Measurements from ENCODE around the gene AFAP1L2. TPM values are rescaled to one million over a fixed set of nuclear protein-coding genes. Genes with fewer than 3 reads are reported as not detected.

The AFAP1L2 gene
- total RNA-seq, result 1 to 10 TPM; 1.8 to 3.0 TPM
- 3.5 to 3.7 reads per million in 2 donors for total RNA-seq

- DNase-seq (no peak), ATAC-seq (no peak)
- peaks cover 10% of the 10 kb centered on the region for H3K4me1 Mint-ChIP-seq
- peaks cover 78% of the 10 kb centered on the region for H3K27me3 Mint-ChIP-seq
- H3K36me3 Mint-ChIP-seq (ENCODE audit: low read depth), result peaks cover 4% of the 10 kb centered on the region
- no peaks in the 10 kb centered on the region for H3K9me3 ChIP-seq (ENCODE audit: control insufficient read depth, low read length, poor library complexity, severe bottlenecking)
- no peak within 1 kb of the TSS for H3K27ac Mint-ChIP-seq
- peak within 1 kb of the TSS; percentile 76 for H3K4me3 Mint-ChIP-seq
Measured at GRCh38 chr10:114404171-114405010, at the start of gene AFAP1L2. TSS of gene AFAP1L2 (minus strand) at chr10:114404502. CDS start at chr10:114404455, 47 bp downstream.

GRCh38 chr10:114453576-114453975 lies 49.3 kb upstream of the AFAP1L2 start:
- Mint-ChIP-seq H3K4me3 (no peak overlapping the region), H3K27me3 (no peaks in the 10 kb centered on the region), H3K27ac (no peak overlapping the region), H3K36me3 (ENCODE audit: low read depth) (peaks cover 8% of the 10 kb centered on the region), H3K4me1 (peaks cover 8% of the 10 kb centered on the region)
- ATAC-seq, result no peak
- no peak for DNase-seq
- H3K9me3 ChIP-seq (ENCODE audit: control insufficient read depth, low read length, poor library complexity, severe bottlenecking), result no peaks in the 10 kb centered on the region

GRCh38 chr10:114448897-114449296 lies 44.6 kb upstream of the AFAP1L2 start:
- Mint-ChIP-seq H3K4me3 (no peak overlapping the region), H3K36me3 (ENCODE audit: low read depth) (peaks cover 10% of the 10 kb centered on the region), H3K27me3 (no peaks in the 10 kb centered on the region), H3K4me1 (peaks cover 8% of the 10 kb centered on the region), H3K27ac (no peak overlapping the region)
- ATAC-seq (no peak), DNase-seq (no peak)
- H3K9me3 ChIP-seq (ENCODE audit: control insufficient read depth, low read length, poor library complexity, severe bottlenecking), result no peaks in the 10 kb centered on the region

GRCh38 chr10:114445332-114445731 lies 41.0 kb upstream of the AFAP1L2 start:
- Mint-ChIP-seq H3K27ac (peak overlapping the region; percentile 74), H3K4me1 (peaks cover 2% of the 10 kb centered on the region)

GRCh38 chr10:114444819-114445218 lies 40.5 kb upstream of the AFAP1L2 start:
- Mint-ChIP-seq H3K4me3 (peak overlapping the region; percentile 21), H3K27me3 (no peaks in the 10 kb centered on the region), H3K27ac (peak overlapping the region; percentile 74), H3K4me1 (peaks cover 2% of the 10 kb centered on the region), H3K36me3 (ENCODE audit: low read depth) (peaks cover 7% of the 10 kb centered on the region)
- DNase-seq, result no peak
- no peak for ATAC-seq
- H3K9me3 ChIP-seq (ENCODE audit: control insufficient read depth, low read length, poor library complexity, severe bottlenecking), result no peaks in the 10 kb centered on the region

More at GRCh38 chr10:114445332-114445731, 41.0 kb upstream of the AFAP1L2 start:
- Mint-ChIP-seq H3K36me3 (ENCODE audit: low read depth) (peaks cover 5% of the 10 kb centered on the region), H3K4me3 (no peak overlapping the region), H3K27me3 (no peaks in the 10 kb centered on the region)
- ATAC-seq, result no peak
- DNase-seq, result no peak
- no peaks in the 10 kb centered on the region for H3K9me3 ChIP-seq (ENCODE audit: control insufficient read depth, low read length, poor library complexity, severe bottlenecking)

- ATAC-seq (no peak), DNase-seq (no peak)
- Mint-ChIP-seq H3K36me3 (ENCODE audit: low read depth) (peaks cover 7% of the 10 kb centered on the region), H3K27me3 (no peaks in the 10 kb centered on the region), H3K4me1 (peaks cover 2% of the 10 kb centered on the region), H3K4me3 (no peak overlapping the region), H3K27ac (no peak overlapping the region)
- H3K9me3 ChIP-seq (ENCODE audit: control insufficient read depth, low read length, poor library complexity, severe bottlenecking), result no peaks in the 10 kb centered on the region
Measured at GRCh38 chr10:114442091-114442630, 37.9 kb upstream of the AFAP1L2 start.

GRCh38 chr10:114441107-114441506 lies 36.8 kb upstream of the AFAP1L2 start:
- Mint-ChIP-seq H3K27me3 (no peaks in the 10 kb centered on the region), H3K4me1 (peaks cover 4% of the 10 kb centered on the region), H3K27ac (no peak overlapping the region), H3K4me3 (no peak overlapping the region), H3K36me3 (ENCODE audit: low read depth) (peaks cover 11% of the 10 kb centered on the region)
- no peaks in the 10 kb centered on the region for H3K9me3 ChIP-seq (ENCODE audit: control insufficient read depth, low read length, poor library complexity, severe bottlenecking)
- ATAC-seq (no peak), DNase-seq (no peak)

- no peaks in the 10 kb centered on the region for H3K9me3 ChIP-seq (ENCODE audit: control insufficient read depth, low read length, poor library complexity, severe bottlenecking)
- peaks cover 12% of the 10 kb centered on the region for H3K36me3 Mint-ChIP-seq (ENCODE audit: low read depth)
- no peak for ATAC-seq
Measured at GRCh38 chr10:114437473-114438292, 33.4 kb upstream of the AFAP1L2 start.

GRCh38 chr10:114436941-114437340 lies 32.6 kb upstream of the AFAP1L2 start:
- peaks cover 14% of the 10 kb centered on the region for H3K36me3 Mint-ChIP-seq (ENCODE audit: low read depth)

More at GRCh38 chr10:114437473-114438292, 33.4 kb upstream of the AFAP1L2 start:
- no peak for DNase-seq
- H3K4me1 Mint-ChIP-seq, result peaks cover 4% of the 10 kb centered on the region
- H3K4me3 Mint-ChIP-seq, result no peak overlapping the region
- H3K27ac Mint-ChIP-seq, result no peak overlapping the region
- H3K27me3 Mint-ChIP-seq, result no peaks in the 10 kb centered on the region

GRCh38 chr10:114432566-114433093 lies 28.3 kb upstream of the AFAP1L2 start:
- H3K9me3 ChIP-seq (ENCODE audit: control insufficient read depth, low read length, poor library complexity, severe bottlenecking), result no peaks in the 10 kb centered on the region
- H3K4me1 Mint-ChIP-seq, result peaks cover 4% of the 10 kb centered on the region
- no peaks in the 10 kb centered on the region for H3K27me3 Mint-ChIP-seq
- no peak overlapping the region for H3K27ac Mint-ChIP-seq
- peaks cover 19% of the 10 kb centered on the region for H3K36me3 Mint-ChIP-seq (ENCODE audit: low read depth)
- no peak overlapping the region for H3K4me3 Mint-ChIP-seq
- no peak for ATAC-seq
- no peak for DNase-seq

More at GRCh38 chr10:114436941-114437340, 32.6 kb upstream of the AFAP1L2 start:
- no peaks in the 10 kb centered on the region for H3K9me3 ChIP-seq (ENCODE audit: control insufficient read depth, low read length, poor library complexity, severe bottlenecking)
- no peak overlapping the region for H3K27ac Mint-ChIP-seq
- no peak for ATAC-seq
- H3K4me1 Mint-ChIP-seq, result peaks cover 4% of the 10 kb centered on the region
- no peaks in the 10 kb centered on the region for H3K27me3 Mint-ChIP-seq
- no peak overlapping the region for H3K4me3 Mint-ChIP-seq
- DNase-seq, result no peak

- no peaks in the 10 kb centered on the region for H3K9me3 ChIP-seq (ENCODE audit: control insufficient read depth, low read length, poor library complexity, severe bottlenecking)
- DNase-seq, result no peak
- Mint-ChIP-seq H3K27me3 (no peaks in the 10 kb centered on the region), H3K36me3 (ENCODE audit: low read depth) (peaks cover 19% of the 10 kb centered on the region), H3K4me1 (peaks cover 4% of the 10 kb centered on the region), H3K27ac (no peak overlapping the region), H3K4me3 (no peak overlapping the region)
- ATAC-seq, result no peak
Measured at GRCh38 chr10:114431414-114432135, 27.3 kb upstream of the AFAP1L2 start.

- no peak for DNase-seq
- H3K27ac Mint-ChIP-seq, result no peak overlapping the region
- no peaks in the 10 kb centered on the region for H3K9me3 ChIP-seq (ENCODE audit: control insufficient read depth, low read length, poor library complexity, severe bottlenecking)
- H3K4me3 Mint-ChIP-seq, result no peak overlapping the region
- H3K27me3 Mint-ChIP-seq, result no peaks in the 10 kb centered on the region
- H3K4me1 Mint-ChIP-seq, result peaks cover 2% of the 10 kb centered on the region
- ATAC-seq, result no peak
- peaks cover 15% of the 10 kb centered on the region for H3K36me3 Mint-ChIP-seq (ENCODE audit: low read depth)
Measured at GRCh38 chr10:114430688-114431413, 26.5 kb upstream of the AFAP1L2 start.

Data from T-helper 17 cell (primary cell).